Gastroesophageal sphincter (tissue), 4 donors: ENCODE measurements around the gene CAPS. TPM values are rescaled to one million over a fixed set of nuclear protein-coding genes. Genes with fewer than 3 reads are reported as not detected.

Source experiments
- ATAC-seq: fragments of 150-250 bp; one replicate; pipeline ENCODE4 v1.9.1; 2016; ENCODE audit warnings: mild to moderate bottlenecking, moderate library complexity
- H3K27ac ChIP-seq, 4 donors: fragments of 200-600 bp; sonication (generic) in 3 of 4; 1 replicate in 3 of 4; 2 replicates in 1 of 4; pipeline ENCODE4 v1.5.1; 2016 to 2019
- H3K27me3 ChIP-seq: fragments of 200-600 bp; sonication (generic); one replicate; pipeline ENCODE4 v1.5.1; 2019
- H3K36me3 ChIP-seq, 2 donors: fragments of 200-600 bp; sonication (generic); one replicate each; pipeline ENCODE4 v1.5.1; 2019; ENCODE audit warnings: control low read depth in 1 of 2
- H3K4me1 ChIP-seq, 3 donors: fragments of 200-600 bp; sonication (generic); 1 replicate in 2 of 3; 2 replicates in 1 of 3; pipeline ENCODE4 v1.5.1; 2016 to 2019; ENCODE audit warnings: control low read depth in 2 of 3
- H3K4me3 ChIP-seq, 2 donors: fragments of 200-600 bp; sonication (generic); one replicate each; pipeline ENCODE4 v1.5.1; 2019; ENCODE audit warnings: mild to moderate bottlenecking in 1 of 2, moderate library complexity in 1 of 2
- H3K9me3 ChIP-seq, 3 donors: fragments of 200-600 bp; sonication (generic); one replicate each; pipeline ENCODE4 v1.5.1; 2017 to 2019; ENCODE audit warnings: control low read depth in 2 of 3
- CTCF ChIP-seq, 4 experiments: fragments of 200-600 bp in 2 of 4; fragments of 450-650 bp in 2 of 4; sonication (generic) in 1 of 4; IDR thresholded peaks; one replicate each; pipeline ENCODE4 v1.5.1; 2017 to 2019; ENCODE audit warnings: antibody characterized with exemption in 4 of 4, mild to moderate bottlenecking in 2 of 4, moderate library complexity in 2 of 4
- EP300 ChIP-seq: sonication (generic); formaldehyde crosslinking; IDR thresholded peaks from one replicate; pipeline ENCODE4 v1.6.1; 2017; ENCODE audit warnings: antibody characterized with exemption, mild to moderate bottlenecking
- POLR2A ChIP-seq, 2 donors: fragments of 450-650 bp; IDR thresholded peaks; one replicate each; pipeline ENCODE4 v1.6.1; 2017; ENCODE audit warnings: antibody characterized with exemption in 2 of 2, mild to moderate bottlenecking in 2 of 2, moderate library complexity in 1 of 2
- POLR2AphosphoS5 ChIP-seq: sonication (generic); formaldehyde crosslinking; IDR thresholded peaks from one replicate; pipeline ENCODE4 v1.6.1; 2017; ENCODE audit warnings: antibody characterized with exemption
- WGBS, 2 donors: methylation state at CpG; one replicate each; pipeline ENCODE4 v1.1.5; 2018; ENCODE audit warnings: low coverage in 1 of 2; 5-methylcytosine and 5-hydroxymethylcytosine counted together
- total RNA-seq, 4 donors: library from RNA; depleted of rRNA; stranded (reverse); fragments of >200 nt; gene quantifications; one replicate each; pipeline ENCODE4 v1.1.0, GENCODE V29; 2016

CAPS gene
- total RNA-seq: 10 to 100 TPM in 3 of 4 donors, 1 to 10 TPM in 1; 10.0 to 19.6 (median 15.2) TPM

GRCh38 chr19:5913739-5914357, at the start of gene CAPS:
Gene CAPS, plus strand, starts transcription at chr19:5914254. Its CDS starts 153 bp downstream, at chr19:5914407.
- Histone ChIP-seq H3K27ac (peak within 1 kb of the TSS in 3 of 4 donors; percentile 70 to 81 (median 72)), H3K4me3 (no peak within 1 kb of the TSS), H3K4me1 (peaks cover 0 to 39% (median 21%) of the 10 kb centered on the region in 3 donors), H3K36me3 (peaks cover 0 to 73% of the 10 kb centered on the region in 2 donors), H3K9me3 (no peaks in the 10 kb centered on the region), H3K27me3 (no peaks in the 10 kb centered on the region)
- peak; percentile 80 for ATAC-seq
- TF ChIP-seq POLR2A (IDR thresholded peaks at IDR 0.05) (no peak), POLR2AphosphoS5 (peak; percentile 38), CTCF (IDR thresholded peaks at IDR 0.05) (no peak)
- WGBS, 2 donors: no CpG with 5 or more reads among the region's 10 CpGs

DNA sequence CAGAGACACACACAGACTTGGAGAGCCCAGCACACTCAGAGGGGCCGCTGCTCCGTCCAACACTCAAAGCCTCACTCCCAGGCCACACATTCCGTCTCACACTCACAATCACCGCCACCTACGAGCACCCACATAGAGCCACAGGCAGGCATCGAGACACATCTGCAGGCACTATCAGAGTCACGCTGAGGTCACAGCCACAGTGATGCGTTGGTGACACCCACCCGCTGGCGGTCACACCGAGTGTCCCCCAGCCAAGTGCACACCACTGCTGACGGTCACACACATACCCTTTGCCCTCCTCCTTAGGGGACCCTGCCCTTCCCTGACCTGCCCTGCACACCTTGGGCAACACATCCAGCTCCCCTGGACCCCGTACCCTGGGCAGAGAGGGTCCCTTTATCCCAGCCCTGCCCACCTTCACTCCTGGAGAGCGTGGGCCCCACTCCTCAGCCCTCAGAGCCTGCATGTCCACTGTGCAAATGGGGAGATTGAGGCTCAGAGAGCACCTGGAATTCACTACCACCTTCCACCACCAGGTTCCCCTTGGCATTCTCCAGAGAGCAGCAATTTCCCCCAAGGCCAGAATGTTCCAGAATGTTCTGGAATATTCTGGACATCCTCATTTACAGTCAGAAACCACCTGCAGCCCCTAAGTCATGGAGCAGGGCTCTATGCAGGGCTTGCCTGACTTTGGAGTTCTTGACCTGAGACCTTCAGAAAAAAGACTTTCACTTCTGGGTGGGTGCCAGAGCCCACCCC, 49.1 kb upstream of the CAPS start:
- no peaks in the 10 kb centered on the region for H3K36me3 ChIP-seq
- TF ChIP-seq POLR2AphosphoS5 (no peak), POLR2A (IDR thresholded peaks at IDR 0.05) (no peak), EP300 (no peak), CTCF (IDR thresholded peaks at IDR 0.05) (no peak)
- H3K27ac ChIP-seq: no peak overlapping the region
- 72 to 92% methylated on average over 4 to 6 of the region's 14 CpGs for WGBS, 2 donors
- peaks cover 11% of the 10 kb centered on the region for H3K27me3 ChIP-seq
- no peak overlapping the region for H3K4me3 ChIP-seq
- no peaks in the 10 kb centered on the region for H3K4me1 ChIP-seq
- ATAC-seq: no peak
- H3K9me3 ChIP-seq: no peaks in the 10 kb centered on the region

- Histone ChIP-seq H3K36me3 (no peaks in the 10 kb centered on the region), H3K9me3 (no peaks in the 10 kb centered on the region), H3K27ac (no peak overlapping the region), H3K4me3 (no peak overlapping the region), H3K27me3 (peaks cover 11% of the 10 kb centered on the region), H3K4me1 (no peaks in the 10 kb centered on the region)
- WGBS, 2 donors: 86% methylated on average over 6 of the region's 11 CpGs; no CpG with 5 or more reads in 1 of the 2 donors
- no peak for ATAC-seq
- no peak for TF ChIP-seq POLR2AphosphoS5
- TF ChIP-seq EP300: no peak
- no peak for TF ChIP-seq CTCF (IDR thresholded peaks at IDR 0.05)
- TF ChIP-seq POLR2A (IDR thresholded peaks at IDR 0.05): no peak
These were observed 48.3 kb upstream of the CAPS start for GRCh38 chr19:5865772-5866171.

- H3K27me3 ChIP-seq: peaks cover 11% of the 10 kb centered on the region
- no peak overlapping the region for H3K27ac ChIP-seq
- 73 to 76% methylated on average over 3 to 4 of the region's 31 CpGs for WGBS, 2 donors
- H3K36me3 ChIP-seq: no peaks in the 10 kb centered on the region
- ATAC-seq: no peak
- H3K4me1 ChIP-seq: no peaks in the 10 kb centered on the region
- no peaks in the 10 kb centered on the region for H3K9me3 ChIP-seq
- no peak for TF ChIP-seq POLR2A (IDR thresholded peaks at IDR 0.05)
- no peak for TF ChIP-seq POLR2AphosphoS5
- no peak for TF ChIP-seq CTCF (IDR thresholded peaks at IDR 0.05)
- no peak for TF ChIP-seq EP300
- no peak overlapping the region for H3K4me3 ChIP-seq
These were observed 46.6 kb upstream of the CAPS start for GRCh38 chr19:5867201-5868136.
